ENCODE measurements around the gene CD99L2. TPM values are rescaled to one million over a fixed set of nuclear protein-coding genes. Genes with fewer than 3 reads are reported as not detected.
A peak's percentile ranks its signal among the peaks of the same experiment; 100 is the strongest.

CD99L2 gene
- total RNA-seq = 10 to 100 TPM; 22.1 to 28.7 TPM

GRCh38 chrX:150898343-150899190 is at the start of gene CD99L2:
Gene CD99L2 (minus strand): TSS chrX:150898668. CDS start chrX:150898588, 80 bp downstream.
- WGBS, 2 donors = 0% methylated on average over 15 of the region's 95 CpGs; no CpG with 5 or more reads in 1 of the 2 donors
- intact Hi-C loops (cut with DNase I) = no loop called here
- H3K4me3 ChIP-seq = peak within 1 kb of the TSS in 1 of 2 donors; percentile 37
- H3K27me3 ChIP-seq = no peaks in the 10 kb centered on the region
- ATAC-seq (peak; percentile 97), DNase-seq (peak; percentile 88 to 91 (median 88))
- no peaks in the 10 kb centered on the region for H3K36me3 ChIP-seq (replicated peaks in 1 of 2; ENCODE audit: insufficient read depth in 1 of 2, low read depth in 2 of 2)
- no peaks in the 10 kb centered on the region for H3K9me3 ChIP-seq
- peaks cover 5% of the 10 kb centered on the region for H3K4me1 ChIP-seq
- TF ChIP-seq CTCF (IDR thresholded peaks at IDR 0.05) = no peak
- peak; percentile 51 to 60 (median 57) for TF ChIP-seq POLR2A (IDR thresholded peaks at IDR 0.05)
- peak within 1 kb of the TSS in 3 of 4 donors; percentile 47 to 73 (median 68) for H3K27ac ChIP-seq

GRCh38 chrX:150944233-150944632 is 45.8 kb upstream of the CD99L2 start:
- no peaks in the 10 kb centered on the region for H3K27me3 ChIP-seq
- WGBS, 2 donors = 89% methylated on average over 2 of the region's 3 CpGs; no CpG with 5 or more reads in 1 of the 2 donors

GRCh38 chrX:150942942-150943594 is 44.6 kb upstream of the CD99L2 start:
- H3K4me3 ChIP-seq = no peak overlapping the region
- peak overlapping the region in 1 of 4 donors; percentile 25 for H3K27ac ChIP-seq
- 31 to 32% methylated on average over 1 to 8 of the region's 9 CpGs for WGBS, 2 donors
- DNase-seq = peak; percentile 11 to 40 (median 38)
- H3K36me3 ChIP-seq (replicated peaks in 1 of 2; ENCODE audit: insufficient read depth in 1 of 2, low read depth in 2 of 2) = no peaks in the 10 kb centered on the region
- intact Hi-C loops (cut with DNase I) = no loop called here
- no peaks in the 10 kb centered on the region for H3K27me3 ChIP-seq
- peaks cover 6% of the 10 kb centered on the region for H3K4me1 ChIP-seq
- TF ChIP-seq CTCF (IDR thresholded peaks at IDR 0.05) (no peak), POLR2A (IDR thresholded peaks at IDR 0.05) (no peak)
- H3K9me3 ChIP-seq = no peaks in the 10 kb centered on the region
- peak; percentile 35 for ATAC-seq

More at GRCh38 chrX:150944233-150944632, 45.8 kb upstream of the CD99L2 start:
- Histone ChIP-seq H3K27ac (no peak overlapping the region), H3K4me1 (peaks cover 6% of the 10 kb centered on the region), H3K4me3 (no peak overlapping the region), H3K9me3 (no peaks in the 10 kb centered on the region), H3K36me3 (replicated peaks in 1 of 2; ENCODE audit: insufficient read depth in 1 of 2, low read depth in 2 of 2) (no peaks in the 10 kb centered on the region)
- DNase-seq (no peak), ATAC-seq (no peak)
- intact Hi-C loops (cut with DNase I) = no loop called here
- TF ChIP-seq POLR2A (IDR thresholded peaks at IDR 0.05) (no peak), CTCF (IDR thresholded peaks at IDR 0.05) (no peak)

GRCh38 chrX:150941580-150941979 is 43.1 kb upstream of the CD99L2 start:
- Histone ChIP-seq H3K4me3 (no peak overlapping the region), H3K27me3 (no peaks in the 10 kb centered on the region), H3K9me3 (no peaks in the 10 kb centered on the region), H3K27ac (no peak overlapping the region), H3K4me1 (peaks cover 6% of the 10 kb centered on the region), H3K36me3 (replicated peaks in 1 of 2; ENCODE audit: insufficient read depth in 1 of 2, low read depth in 2 of 2) (no peaks in the 10 kb centered on the region)
- DNase-seq = no peak
- no peak for ATAC-seq
- no peak for TF ChIP-seq CTCF (IDR thresholded peaks at IDR 0.05)
- 72 to 80% methylated on average over 2 of the region's 2 CpGs for WGBS, 2 donors
- intact Hi-C loops (cut with DNase I) = no loop called here
